G401 (cell line): ENCODE results near the gene PMEPA1. TPM values are rescaled to one million over a fixed set of nuclear protein-coding genes. Genes with fewer than 3 reads are reported as not detected.

Experiments
- DNase-seq: peaks from one replicate; pipeline ENCODE4 v3.0.0-alpha.2; 2015; ENCODE audit warnings: low spot score
- in situ Hi-C: cut with HindIII; loops from 2 replicates; pipeline ENCODE4 v1.10.0; 2016; ENCODE audit warnings: low sequenced_read_pairs, mixed read lengths
- total RNA-seq: library from RNA; depleted of rRNA; stranded (reverse); fragments of >200 nt; shearing (Covaris generic); gene quantifications from 2 replicates; pipeline ENCODE4 v1.2.3, GENCODE V29; 2014

PMEPA1 gene
- total RNA-seq, 1 experiment from 2014 or later, result 0.58 TPM

DNA sequence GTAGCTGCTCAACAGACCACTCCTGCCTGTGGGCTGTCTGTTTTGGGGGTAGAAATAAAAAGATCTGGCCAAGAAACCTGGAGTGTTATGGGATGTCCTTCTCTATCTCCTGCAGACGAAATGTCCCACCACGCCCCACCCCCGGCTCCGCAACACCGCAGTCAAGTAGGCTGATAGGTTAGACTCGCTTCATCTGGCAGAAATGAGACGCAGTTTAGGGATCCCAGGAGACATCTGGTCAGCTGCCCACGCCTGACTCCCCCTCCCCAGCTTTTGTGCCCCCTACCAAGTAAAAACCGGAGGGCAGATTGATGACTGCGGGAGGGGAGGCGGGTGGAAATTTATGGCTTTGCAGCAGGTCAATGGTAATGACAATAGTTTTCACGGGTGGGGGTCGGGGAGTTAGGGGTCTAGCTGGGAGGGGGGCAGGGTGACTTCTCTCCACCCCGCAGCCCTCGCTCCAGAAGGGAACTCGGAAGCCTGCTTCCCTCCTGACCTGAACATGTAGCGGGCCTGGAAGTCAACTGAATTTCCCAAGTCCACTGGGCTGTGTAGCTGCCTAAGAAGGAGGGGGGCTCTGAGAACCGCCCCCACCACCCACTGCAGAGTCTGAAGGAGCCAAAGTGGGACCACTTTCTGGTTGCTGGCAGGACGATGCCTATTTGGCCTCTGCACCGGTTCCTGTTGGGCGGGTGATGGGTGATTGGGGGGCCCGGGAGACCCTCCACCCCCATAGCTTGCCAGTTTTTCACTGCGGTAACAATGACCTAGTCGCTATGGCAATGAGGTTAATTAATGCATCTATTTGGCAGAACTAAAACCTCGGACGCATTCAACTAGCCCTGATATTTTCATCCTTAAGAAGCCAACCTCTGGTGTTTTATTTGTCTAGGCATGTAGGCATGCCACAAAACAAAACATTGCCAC is 25.7 kb downstream of the PMEPA1 start:
- no peak for DNase-seq

DNA sequence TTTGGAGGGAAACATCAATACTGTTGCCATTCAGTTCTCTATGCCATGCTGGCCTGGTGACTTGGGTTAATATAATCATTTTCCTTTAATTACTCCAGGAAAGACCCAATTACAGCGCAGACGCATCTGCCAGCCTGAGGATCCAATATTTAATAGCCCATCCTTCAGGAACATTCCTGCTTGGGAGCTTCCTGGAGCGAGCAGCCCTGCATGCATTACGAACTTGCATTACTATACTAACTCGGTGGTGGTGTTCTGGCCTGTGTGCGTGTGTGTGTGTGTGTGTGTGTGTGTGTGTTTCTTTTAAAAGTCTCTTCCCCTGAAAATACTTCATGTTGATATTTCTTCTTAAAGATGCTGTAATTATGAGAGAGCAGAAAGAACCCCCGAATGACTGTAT is 26.5 kb downstream of the PMEPA1 start:
- in situ Hi-C loops, result no loop called here
- DNase-seq, result no peak

More for the DNA sequence above, 25.7 kb downstream of the PMEPA1 start:
- in situ Hi-C loops, result no loop called here

DNA sequence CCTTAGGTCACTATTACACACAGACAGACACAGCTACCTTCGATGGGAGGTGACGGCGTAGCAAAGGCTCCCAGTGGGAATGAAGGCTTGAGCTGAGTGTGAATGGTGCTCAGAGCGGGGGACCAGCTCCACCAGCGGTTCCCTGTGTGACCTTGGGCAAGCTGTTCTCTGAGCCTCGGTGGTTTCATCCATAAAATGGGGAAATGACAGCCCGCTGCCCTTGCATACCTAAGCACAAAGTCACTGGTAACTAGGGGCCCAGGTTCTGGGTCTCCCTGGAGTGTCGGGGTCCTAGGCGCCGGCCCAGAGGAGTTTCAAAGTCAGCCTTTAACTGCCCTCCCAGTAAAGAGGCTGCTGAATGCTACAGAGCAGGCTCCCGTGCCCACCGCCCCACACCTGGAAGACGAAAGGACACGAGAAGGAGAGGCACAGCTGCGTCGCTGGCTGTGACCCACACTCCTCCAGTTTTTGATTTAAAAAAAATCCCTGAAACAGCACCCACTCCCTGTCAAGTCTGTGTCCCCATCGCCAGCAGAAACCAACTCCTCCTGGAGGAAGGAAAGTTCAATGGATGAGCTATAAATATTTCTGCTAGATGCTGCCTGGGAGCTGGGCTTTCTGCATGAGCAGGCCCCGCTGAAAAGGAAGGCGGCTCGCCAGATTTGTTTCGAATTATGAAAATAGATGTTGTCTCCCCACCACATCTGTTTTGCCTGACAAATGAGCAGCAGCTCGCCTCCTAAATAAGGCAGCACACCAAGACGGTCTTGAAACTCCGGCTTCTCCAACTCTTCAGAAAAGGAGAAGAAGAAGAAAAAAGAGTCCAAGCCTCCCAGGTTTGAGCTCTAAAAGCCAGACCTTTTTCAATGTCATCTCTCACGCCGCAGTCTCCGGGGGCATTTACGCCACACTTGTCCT is 27.4 kb downstream of the PMEPA1 start:
- DNase-seq, result no peak
- in situ Hi-C loops, result no loop called here

DNA sequence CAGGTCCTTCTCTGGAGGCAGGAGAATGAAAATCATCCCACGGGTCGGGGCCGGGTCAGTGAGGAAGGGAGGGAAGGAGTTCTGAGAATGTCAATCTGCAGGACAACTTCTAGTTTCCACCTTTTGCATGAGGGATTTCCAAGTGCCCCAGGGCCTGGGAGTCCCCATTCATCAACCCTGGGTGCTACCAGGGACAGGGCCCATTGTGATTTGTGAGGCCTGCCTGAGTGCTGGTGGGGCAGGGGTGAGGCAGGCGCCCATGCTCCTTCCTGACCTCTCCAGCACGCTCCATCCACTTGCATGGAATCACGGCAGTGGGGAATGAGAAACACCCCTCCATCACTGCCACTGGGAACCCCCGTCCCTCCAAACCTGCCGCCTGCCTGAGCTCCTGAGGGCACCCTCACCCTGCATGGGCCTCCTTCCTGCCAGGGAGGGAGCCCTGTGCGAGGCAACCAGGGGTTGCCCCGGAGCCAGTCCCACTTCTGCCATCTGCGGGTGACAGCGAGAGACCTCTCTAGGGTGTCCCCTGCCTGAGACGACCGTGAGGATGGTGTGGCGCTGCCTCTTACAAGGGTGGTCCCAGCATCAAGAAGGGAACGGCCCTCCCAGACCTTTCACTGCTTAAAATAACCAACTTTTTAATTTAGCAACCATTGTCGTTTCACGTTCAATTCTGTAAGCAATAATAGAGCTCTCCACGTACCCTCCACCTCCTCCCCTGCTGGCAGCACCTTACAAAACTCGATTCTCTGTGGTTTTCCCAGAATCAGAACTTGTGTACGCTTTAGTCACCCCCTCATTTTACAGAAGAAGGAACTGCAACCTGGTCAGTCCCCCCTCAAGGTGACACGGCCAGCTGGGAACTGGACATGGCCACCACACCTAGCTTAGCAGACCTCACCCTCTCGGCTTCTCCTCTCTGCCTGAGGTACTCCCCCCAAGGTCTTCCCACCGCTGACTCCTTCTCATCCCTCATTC is 28.6 kb downstream of the PMEPA1 start:
- DNase-seq, result no peak
- in situ Hi-C loops, result no loop called here

DNA sequence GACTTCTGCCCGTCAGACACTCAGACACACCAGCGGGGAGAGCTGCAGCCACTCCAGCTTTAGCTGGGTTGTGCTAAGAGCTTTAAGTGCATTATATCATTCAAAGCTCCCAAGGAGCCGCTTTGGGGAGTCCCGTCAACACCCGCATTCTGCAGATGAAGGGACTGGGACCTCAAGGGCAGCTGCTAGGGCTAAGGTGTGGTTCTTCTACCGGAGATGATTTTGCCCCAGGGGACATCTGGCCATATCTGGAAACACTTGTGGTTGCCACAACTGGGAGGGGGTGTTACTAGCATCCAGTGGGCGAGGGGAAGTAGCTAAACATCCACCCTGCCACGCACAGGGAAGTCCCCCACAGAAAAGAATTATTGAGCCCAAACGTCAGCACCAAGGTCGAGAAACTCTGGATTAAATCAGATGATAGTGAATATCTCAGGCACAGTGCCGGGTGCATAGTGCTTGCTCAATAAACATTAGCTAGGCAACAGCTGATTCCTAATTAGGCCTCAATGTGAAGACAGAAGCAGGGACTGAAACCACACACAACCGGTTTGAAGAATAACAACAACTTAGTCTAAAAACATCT is 29.6 kb downstream of the PMEPA1 start:
- no peak for DNase-seq
- in situ Hi-C loops, result no loop called here

DNA sequence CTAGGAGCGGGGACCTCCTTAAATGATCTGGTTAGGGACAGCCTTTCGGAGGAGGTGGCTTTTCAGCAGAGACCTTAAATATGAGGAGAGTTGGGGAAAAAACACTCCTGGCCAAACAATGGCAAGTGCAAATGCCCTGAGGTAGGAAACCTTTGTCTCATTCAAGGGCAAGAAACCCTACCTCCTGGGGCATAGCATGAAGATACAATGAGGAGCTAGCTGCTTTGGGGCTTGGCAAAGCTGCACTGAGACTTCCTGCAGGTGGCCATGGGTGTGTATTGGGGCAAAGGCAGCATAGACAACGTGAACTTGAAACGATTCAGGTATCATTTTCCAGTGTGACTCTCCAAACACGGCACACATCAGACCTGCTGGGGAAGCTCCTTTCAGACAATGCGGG is 30.7 kb downstream of the PMEPA1 start:
- no peak for DNase-seq
- in situ Hi-C loops, result no loop called here

DNA sequence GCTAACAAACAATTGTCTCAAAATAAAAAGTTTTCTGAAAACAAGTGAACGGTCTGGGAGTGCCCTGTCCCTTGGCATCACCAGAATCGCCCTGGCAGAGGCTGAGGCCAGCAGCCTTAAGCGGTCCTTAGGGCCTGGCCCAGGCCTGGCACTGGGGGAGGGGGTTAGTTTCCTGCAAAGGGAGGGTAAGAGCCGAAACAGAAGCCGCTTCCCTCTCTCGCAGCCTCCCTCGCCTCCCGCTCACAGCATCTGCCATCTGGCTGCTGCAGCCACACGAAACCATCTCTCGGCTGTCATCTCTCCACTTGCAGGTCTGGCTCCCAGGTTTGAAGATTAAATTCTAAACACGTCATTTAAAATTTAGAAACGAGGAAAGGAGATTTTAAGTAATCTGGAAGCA is 31.5 kb downstream of the PMEPA1 start:
- in situ Hi-C loops, result no loop called here
- peak; percentile 2 for DNase-seq

DNA sequence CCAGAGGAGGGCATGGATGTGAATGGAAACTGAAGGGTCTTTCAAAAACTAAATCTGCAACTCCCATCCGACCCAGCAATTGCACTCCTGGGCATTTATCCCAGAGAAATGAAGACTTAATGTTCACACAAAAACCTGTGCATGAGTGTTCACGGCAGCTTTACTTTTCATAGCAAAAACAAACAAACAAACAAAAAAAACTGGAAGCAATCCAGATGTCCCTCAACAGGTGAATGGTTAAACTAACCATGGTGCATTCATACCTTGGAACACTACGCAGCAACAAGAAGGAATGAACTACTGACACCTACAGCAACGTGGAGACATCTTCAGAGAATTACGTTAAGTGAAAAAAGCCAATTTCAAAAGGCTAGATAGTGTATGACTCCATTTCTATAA is 32.2 kb downstream of the PMEPA1 start:
- no peak for DNase-seq
- in situ Hi-C loops, result no loop called here

DNA sequence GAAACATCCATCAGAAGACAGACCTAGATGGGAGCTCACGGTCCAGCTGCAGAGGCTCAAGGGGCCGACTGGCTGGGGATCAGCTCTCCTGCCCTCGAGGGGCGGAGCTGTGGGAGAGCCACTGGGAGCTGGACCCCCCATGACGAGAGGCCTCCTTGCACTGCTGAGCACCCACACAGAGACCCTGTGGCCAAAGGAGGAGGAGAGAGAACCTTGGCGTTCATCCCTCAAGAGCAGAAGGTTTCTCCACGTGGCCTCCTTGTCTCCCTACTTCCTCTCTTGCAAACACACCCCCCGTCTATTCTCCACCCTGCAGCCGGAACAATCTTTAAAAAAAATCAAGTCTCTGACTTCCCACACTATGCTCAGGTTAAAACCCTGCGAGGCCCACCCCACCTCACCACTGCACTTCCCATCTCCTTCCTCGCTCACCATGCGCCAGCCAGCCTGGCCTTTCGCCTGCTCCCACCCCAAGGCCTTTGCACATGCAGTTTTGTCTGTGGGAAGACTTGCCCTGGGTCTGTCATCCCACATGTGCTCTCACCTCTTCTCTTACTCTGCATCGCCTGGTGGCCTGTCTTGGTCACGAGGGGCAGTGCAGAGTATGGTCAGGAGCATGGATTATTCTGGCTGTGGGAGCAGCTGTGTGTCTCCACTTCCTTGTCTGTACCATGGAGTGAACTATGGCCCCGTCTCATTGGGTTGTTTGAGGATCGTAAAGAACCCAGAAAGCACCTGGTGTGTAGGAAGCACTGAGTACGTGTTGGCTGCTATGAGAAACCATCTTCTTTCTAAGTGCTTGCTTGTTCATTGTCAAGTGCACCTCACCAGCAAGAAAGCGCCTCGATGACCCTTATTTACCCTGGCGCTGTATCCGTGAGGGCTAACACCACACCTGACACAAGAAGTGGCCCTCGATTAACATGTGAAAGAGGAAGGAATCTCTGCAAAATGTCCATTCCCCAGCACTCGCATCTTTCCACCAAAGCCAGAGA is 32.9 kb downstream of the PMEPA1 start:
- no peak for DNase-seq
- in situ Hi-C loops, result no loop called here

DNA sequence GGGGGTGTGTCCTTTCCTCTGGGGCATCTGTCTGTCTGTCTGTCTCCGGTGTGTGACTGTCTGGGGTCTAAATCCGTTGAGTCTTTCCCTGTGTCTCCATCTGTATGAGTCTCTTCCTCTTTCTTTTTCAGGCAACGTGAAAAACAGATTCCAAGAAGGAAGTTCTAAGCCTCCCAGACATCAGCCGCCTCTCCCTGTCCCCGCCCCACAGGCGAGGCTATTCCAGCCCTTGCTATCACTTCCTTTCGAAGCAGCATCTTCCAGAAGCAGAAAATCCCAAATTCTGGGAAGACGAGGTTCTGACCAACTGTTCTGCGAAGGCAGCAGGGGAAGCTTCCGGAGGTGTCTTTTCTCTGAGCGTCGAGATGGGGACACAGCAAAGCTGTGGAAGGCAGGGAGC is 34.0 kb downstream of the PMEPA1 start:
- in situ Hi-C loops, result no loop called here
- no peak for DNase-seq

DNA sequence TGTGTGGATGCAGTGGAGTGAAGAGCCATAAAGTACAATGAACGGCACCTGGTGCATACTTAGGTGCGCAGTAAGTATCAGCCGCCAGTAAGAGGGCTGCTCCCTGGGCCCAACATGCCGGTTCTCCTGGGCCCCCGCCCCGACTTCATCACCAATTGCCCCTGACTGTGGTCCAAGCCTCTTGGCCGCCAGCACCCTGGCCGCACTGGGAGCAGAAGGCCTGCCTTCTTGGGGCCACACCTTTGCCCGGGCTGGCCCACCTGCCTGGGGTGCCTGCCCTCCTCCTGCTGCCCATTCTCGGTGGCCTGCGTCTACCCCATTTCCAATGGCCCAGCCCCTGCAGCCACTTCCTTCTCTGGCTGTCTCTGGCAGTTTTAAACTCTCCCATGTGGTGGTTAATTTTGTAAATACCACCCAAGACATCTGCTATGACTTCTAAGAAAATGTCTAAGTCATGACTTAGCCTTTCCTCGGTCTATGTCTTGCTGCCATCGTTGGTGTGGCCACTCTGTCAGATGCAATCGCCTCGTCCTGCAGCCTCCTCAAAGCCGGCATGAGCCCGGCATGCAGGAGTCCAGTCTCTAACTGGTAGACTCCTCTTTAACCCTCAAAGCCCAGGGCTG is 36.8 kb downstream of the PMEPA1 start:
- in situ Hi-C loops, result no loop called here
- DNase-seq, result no peak

DNA sequence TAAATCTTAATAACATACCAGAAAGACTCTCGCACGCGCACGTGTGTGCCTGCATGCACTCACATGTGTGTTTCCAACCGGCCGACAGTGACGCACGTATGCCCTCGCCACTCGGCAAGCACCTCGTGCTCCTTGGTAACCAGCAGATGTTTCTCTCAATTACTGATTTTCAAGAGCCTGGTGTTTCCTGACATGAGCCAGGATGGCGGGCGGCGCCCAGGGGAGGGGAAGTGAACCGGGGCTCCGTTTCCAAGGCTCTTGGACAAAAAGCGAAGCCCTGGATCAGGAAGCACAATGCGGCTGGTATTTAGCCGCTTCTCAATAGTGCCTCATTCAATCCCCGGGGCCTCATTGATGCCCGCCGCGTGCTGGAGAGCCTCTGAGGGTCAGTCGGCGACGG is 37.7 kb downstream of the PMEPA1 start:
- DNase-seq, result no peak
- in situ Hi-C loops, result no loop called here

DNA sequence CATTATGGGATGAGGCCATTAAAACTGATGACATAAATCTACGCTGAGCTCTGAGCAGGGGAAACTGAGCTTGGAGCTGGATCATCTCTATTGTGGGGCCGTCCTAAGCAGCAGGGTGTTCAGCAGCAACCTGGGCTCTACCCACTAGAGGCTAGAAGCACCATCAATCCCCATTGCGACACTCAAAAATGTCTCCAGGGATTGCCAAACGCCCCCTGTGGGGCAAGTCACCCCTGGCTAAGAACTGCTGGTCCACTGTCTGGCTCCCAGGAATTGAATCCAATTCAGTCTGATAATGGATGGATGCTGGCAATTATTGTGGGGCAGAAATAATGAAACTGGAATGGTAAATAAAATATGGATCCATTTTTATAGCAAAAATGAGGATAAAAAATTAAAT is 38.2 kb downstream of the PMEPA1 start:
- no peak for DNase-seq
- in situ Hi-C loops, result no loop called here

DNA sequence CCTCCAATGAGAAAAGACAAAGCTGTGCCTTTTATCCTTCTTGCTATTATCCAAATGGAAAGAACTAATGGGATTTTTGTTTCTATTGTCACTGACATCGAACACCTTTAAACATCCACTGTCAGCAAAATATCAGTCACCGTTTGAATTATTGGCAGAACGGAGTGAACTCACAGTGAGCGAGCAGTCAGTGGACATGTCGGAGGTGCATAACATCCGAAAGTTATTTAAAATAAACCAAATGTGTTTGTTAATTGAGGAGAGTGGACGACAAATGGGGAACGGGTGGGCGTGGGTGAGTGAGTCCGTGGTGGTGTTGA is 38.8 kb downstream of the PMEPA1 start:
- in situ Hi-C loops, result no loop called here
- DNase-seq, result no peak

DNA sequence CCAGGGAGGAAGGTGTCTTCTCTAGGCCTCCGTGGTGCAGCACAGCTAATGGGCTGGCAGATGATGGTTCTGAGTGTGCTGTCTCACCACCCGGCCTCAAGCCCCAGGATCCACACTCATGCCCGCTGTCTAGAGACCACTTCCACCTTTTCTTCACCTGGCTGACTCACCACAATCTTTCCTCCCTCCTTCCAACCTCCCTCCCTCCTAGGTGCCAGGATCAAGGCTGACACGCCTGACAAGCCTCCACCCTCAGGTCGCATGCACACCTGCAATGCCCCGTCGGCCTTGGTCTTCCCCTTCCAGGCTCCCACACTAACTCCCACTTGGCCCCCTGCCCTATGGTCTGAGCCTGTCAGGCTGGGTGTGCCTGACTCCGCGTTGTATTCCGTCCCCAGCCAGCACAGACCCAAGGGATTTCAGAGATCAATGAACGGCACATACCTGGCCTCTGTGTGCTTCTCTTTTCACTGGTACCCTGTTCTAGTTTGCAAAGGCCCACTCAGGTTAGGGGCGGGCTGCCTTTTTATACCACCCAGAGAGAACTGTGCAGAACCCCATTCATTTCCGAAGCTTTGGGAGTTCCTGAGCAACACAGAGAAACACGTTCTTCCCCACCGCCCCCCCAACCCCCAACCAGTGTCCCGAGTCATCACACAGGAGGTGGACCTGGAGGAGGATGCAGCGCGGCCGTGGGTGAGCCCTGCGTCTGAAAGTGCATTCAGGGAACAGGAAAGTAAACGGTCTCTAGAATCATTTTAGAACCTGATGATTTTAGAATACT is 39.3 kb downstream of the PMEPA1 start:
- in situ Hi-C loops, result no loop called here
- DNase-seq, result no peak

DNA sequence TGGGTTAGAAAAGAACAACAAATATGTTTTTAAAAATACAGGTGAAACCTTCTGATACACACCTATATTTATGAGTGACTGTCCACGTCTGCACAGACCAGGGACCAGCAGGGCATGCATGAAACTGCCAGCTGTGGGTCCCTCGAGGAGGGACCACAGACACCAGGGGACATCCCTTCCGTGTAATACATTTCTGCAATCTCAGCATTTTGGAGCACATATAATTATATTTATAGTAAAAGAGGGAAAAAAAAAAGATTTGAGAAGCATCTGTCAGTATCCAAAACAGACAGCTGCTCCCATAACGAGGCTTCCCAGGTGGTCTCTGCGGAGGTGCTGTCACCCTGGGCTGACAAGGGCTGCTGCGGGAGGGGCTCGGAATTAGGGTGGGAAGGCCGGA is 40.2 kb downstream of the PMEPA1 start:
- in situ Hi-C loops, result no loop called here
- no peak for DNase-seq
